Measurements from ENCODE around the gene FLT1. TPM values are rescaled to one million over a fixed set of nuclear protein-coding genes. Genes with fewer than 3 reads are reported as not detected.

The FLT1 gene
- total RNA-seq, 2 donors from 2014 or later, result 12.3 to 44.6 TPM

DNA sequence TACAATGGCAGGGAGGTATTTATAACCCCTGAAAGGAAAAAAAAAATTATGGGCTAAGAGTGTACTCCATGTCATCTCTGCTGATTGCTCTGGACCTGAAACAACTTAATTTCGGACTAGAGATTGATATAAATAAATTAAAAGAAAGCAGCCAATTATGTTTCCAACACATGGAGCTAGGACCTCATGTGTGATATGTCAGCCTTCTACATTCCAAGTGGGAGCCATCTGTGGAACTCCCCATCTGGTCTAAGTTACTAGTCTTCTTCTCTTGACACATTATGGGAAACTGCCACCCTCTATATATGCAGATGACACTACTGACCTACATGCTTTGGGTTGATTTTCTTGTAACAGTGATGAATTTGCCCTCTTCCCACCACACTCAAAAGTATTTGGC is 86.1 kb downstream of the FLT1 start:
- TF ChIP-seq, protein P1, sequence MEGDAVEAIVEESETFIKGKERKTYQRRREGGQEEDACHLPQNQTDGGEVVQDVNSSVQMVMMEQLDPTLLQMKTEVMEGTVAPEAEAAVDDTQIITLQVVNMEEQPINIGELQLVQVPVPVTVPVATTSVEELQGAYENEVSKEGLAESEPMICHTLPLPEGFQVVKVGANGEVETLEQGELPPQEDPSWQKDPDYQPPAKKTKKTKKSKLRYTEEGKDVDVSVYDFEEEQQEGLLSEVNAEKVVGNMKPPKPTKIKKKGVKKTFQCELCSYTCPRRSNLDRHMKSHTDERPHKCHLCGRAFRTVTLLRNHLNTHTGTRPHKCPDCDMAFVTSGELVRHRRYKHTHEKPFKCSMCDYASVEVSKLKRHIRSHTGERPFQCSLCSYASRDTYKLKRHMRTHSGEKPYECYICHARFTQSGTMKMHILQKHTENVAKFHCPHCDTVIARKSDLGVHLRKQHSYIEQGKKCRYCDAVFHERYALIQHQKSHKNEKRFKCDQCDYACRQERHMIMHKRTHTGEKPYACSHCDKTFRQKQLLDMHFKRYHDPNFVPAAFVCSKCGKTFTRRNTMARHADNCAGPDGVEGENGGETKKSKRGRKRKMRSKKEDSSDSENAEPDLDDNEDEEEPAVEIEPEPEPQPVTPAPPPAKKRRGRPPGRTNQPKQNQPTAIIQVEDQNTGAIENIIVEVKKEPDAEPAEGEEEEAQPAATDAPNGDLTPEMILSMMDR (IDR thresholded peaks at IDR 0.05), result no peak
- H3K27ac ChIP-seq, result no peak overlapping the region
- no peaks in the 10 kb centered on the region for H3K4me1 ChIP-seq (ENCODE audit: control insufficient read depth in 1 of 2, low read depth in 2 of 2)
- H3K9me3 ChIP-seq, result no peaks in the 10 kb centered on the region
- DNase-seq (ENCODE audit: low spot score), result no peak
- no peaks in the 10 kb centered on the region for H3K27me3 ChIP-seq (replicated peaks; ENCODE audit: insufficient read depth)
- no peak overlapping the region for H3K4me3 ChIP-seq
- H3K36me3 ChIP-seq, result no peaks in the 10 kb centered on the region
- no peak for ATAC-seq (ENCODE audit: insufficient number of reproducible peaks, low FRiP score, low read depth)

DNA sequence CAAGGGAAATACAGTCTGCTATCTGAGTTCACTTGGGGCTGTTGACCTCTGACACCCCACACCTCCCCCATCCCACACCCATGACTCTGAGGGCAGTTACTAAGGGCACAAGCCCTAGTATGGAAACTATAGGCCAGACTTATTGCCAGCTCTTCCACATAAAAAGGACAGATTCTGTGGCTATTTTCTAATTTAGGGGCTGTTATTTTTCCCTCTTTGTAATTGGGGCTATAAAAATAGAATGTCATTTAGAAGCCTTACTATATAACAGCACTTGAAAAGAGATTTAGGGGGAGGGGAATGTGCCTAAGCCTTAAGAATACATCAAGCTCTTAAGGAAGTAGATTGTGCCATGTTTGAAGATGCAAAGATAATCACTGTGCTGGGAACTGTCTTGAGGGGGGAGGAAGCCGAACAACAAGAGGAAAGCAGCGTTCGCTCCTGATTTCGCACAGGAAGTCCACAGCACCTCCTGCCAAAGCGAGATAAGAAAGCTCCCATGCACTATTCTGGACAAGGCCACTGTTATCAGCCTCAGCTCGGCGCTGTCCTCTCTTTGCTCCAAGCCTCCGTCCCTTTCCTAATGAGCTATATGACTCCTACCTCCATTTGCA is 86.6 kb downstream of the FLT1 start:
- Histone ChIP-seq H3K27ac (no peak overlapping the region), H3K36me3 (no peaks in the 10 kb centered on the region), H3K27me3 (replicated peaks; ENCODE audit: insufficient read depth) (no peaks in the 10 kb centered on the region), H3K9me3 (no peaks in the 10 kb centered on the region), H3K4me3 (no peak overlapping the region), H3K4me1 (ENCODE audit: control insufficient read depth in 1 of 2, low read depth in 2 of 2) (no peaks in the 10 kb centered on the region)
- ATAC-seq (ENCODE audit: insufficient number of reproducible peaks, low FRiP score, low read depth), result no peak
- no peak for DNase-seq (ENCODE audit: low spot score)
- TF ChIP-seq, protein P1 (IDR thresholded peaks at IDR 0.05), result no peak

DNA sequence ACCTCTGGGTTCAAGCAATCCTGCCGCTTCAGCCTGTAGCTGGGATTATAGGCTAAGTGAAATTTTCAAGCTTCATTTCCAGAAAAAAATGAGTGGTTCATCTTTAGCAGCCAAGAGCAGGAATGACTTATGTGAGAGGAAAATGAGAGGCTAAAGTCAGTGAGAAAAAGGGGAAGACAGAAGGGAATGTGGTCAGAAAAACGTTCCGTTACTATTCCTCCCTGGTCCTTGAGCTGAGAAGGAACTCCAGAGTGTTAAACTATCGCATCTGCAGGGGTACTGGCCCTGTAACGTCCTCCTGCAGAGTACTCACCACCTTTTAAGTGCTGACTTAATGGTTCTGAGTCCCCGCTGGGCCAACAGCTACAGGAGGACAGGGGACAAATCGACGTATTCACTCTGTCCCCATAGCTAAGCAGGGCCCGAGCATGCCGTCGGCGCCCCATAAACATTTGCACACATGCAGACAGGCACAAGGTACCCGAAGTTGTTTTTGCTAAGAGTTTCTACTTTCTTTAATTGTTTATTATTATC is 88.1 kb downstream of the FLT1 start:
- Histone ChIP-seq H3K27me3 (replicated peaks; ENCODE audit: insufficient read depth) (no peaks in the 10 kb centered on the region), H3K4me3 (no peak overlapping the region), H3K9me3 (no peaks in the 10 kb centered on the region), H3K27ac (no peak overlapping the region), H3K4me1 (ENCODE audit: control insufficient read depth in 1 of 2, low read depth in 2 of 2) (no peaks in the 10 kb centered on the region), H3K36me3 (no peaks in the 10 kb centered on the region)
- DNase-seq (ENCODE audit: low spot score) (no peak), ATAC-seq (ENCODE audit: insufficient number of reproducible peaks, low FRiP score, low read depth) (no peak)
- TF ChIP-seq, protein P1 (IDR thresholded peaks at IDR 0.05), result no peak

DNA sequence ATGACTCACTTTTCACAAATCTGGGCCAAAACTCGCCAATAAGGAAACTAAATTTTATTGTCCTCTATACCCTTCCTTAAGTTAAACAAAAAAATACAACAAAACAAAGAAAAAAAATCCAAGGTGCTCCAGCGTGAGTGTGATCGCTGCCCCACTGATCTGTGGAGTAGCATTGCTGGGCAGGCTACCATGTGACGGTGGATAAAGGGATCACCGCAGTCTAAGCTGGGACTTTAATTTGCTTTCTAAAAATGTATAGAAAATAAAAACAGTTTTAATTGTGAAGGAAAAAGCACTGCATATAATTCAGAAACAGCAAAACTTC is 92.9 kb downstream of the FLT1 start:
- Histone ChIP-seq H3K9me3 (no peaks in the 10 kb centered on the region), H3K27me3 (replicated peaks; ENCODE audit: insufficient read depth) (no peaks in the 10 kb centered on the region), H3K4me3 (no peak overlapping the region), H3K27ac (no peak overlapping the region), H3K4me1 (ENCODE audit: control insufficient read depth in 1 of 2, low read depth in 2 of 2) (peaks cover 0 to 5% of the 10 kb centered on the region in 2 donors), H3K36me3 (no peaks in the 10 kb centered on the region)
- TF ChIP-seq, protein P1 (IDR thresholded peaks at IDR 0.05), result no peak
- DNase-seq (ENCODE audit: low spot score) (no peak), ATAC-seq (ENCODE audit: insufficient number of reproducible peaks, low FRiP score, low read depth) (no peak)

DNA sequence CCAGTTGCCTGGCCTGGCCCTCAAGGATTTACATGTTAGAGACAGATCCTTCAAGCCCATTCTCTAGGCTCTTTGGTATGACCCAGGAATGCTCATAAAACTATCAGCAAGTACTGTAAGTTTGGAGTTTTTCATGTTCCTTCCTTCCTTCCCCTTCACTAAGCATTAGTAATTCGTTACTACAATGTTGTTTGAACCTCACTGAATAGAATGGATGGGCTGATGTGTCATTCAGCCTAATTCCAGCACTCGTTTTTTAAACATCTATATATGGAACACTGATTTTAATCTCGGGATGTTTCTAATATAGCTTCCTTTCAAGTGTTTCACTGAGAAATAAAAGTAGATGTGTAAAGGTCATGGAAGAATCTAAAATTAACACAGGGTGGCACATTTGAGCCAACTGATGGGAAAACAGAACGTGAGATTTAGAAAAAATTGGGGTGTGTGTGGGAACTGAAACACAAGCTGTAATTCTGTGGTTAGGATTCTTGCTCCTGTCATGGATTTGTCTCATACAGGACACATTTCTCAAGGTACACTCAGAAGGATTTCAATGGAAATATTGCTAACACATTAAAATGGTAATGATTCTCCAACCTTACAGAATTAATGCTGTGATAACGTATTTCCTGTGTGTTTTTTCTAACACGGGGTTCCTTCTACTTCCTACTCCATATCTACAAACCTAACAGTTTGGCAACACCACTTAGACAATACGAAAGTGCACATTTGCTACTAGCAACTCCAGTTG is 93.4 kb downstream of the FLT1 start:
- no peaks in the 10 kb centered on the region for H3K27me3 ChIP-seq (replicated peaks; ENCODE audit: insufficient read depth)
- H3K9me3 ChIP-seq, result no peaks in the 10 kb centered on the region
- DNase-seq (ENCODE audit: low spot score) (no peak), ATAC-seq (ENCODE audit: insufficient number of reproducible peaks, low FRiP score, low read depth) (peak; percentile 55)
- peaks cover 0 to 5% of the 10 kb centered on the region in 2 donors for H3K4me1 ChIP-seq (ENCODE audit: control insufficient read depth in 1 of 2, low read depth in 2 of 2)
- no peaks in the 10 kb centered on the region for H3K36me3 ChIP-seq
- no peak overlapping the region for H3K27ac ChIP-seq
- H3K4me3 ChIP-seq, result no peak overlapping the region
- TF ChIP-seq, protein P1 (IDR thresholded peaks at IDR 0.05), result no peak
